Measurements from ENCODE around the gene PTMS. TPM values are rescaled to one million over a fixed set of nuclear protein-coding genes. Genes with fewer than 3 reads are reported as not detected.

The PTMS gene
- total and polyA plus RNA-seq, 2 of the 13 experiments (the other 11 are each of a cell fraction or from before 2014, with no cell fraction given), result 40.5 to 82.4 TPM

- TF ChIP-seq CHCHD3 (CRISPR knock-in tag; IDR thresholded peaks at IDR 0.05) (no peak), ZNF329 (CRISPR knock-in tag; IDR thresholded peaks at IDR 0.05; ENCODE audit: low read depth) (0 out of 2 replicates have a peak, but pooled peaks have one; percentile 67), PAXIP1 (CRISPR knock-in tag; conservative IDR thresholded peaks at IDR 0.05) (peak; percentile 50; the same call in 1 of the 2 replicates), U2AF2 (IDR thresholded peaks at IDR 0.05; ENCODE audit: low read depth, low read length) (no peak), ZNF333 (CRISPR knock-in tag; IDR thresholded peaks at IDR 0.05; ENCODE audit: borderline replicate concordance) (peak; percentile 87), ZC3H13 (CRISPR knock-in tag; IDR thresholded peaks at IDR 0.05) (no peak; the same call in 1 of the 2 replicates), MTF2 (CRISPR knock-in tag; IDR thresholded peaks at IDR 0.05; ENCODE audit: borderline replicate concordance) (peak; percentile 36; the same call in 1 of the 2 replicates), ZBTB8A (CRISPR knock-in tag; IDR thresholded peaks at IDR 0.05; ENCODE audit: borderline replicate concordance, low read depth) (peak; percentile 46; the same call in 1 of the 2 replicates), ZNF350 (CRISPR knock-in tag; IDR thresholded peaks at IDR 0.05; ENCODE audit: borderline replicate concordance, low read depth) (peak; percentile 90), PHB2 (IDR thresholded peaks at IDR 0.05; ENCODE audit: partially characterized antibody) (no peak), SP5 (CRISPR knock-in tag; IDR thresholded peaks at IDR 0.05; ENCODE audit: borderline replicate concordance, low read depth) (peak; percentile 68; the same call in 1 of the 2 replicates), RBFOX2 (IDR thresholded peaks at IDR 0.05; ENCODE audit: low read depth, low read length) (peak; percentile 97), CBX2 (IDR thresholded peaks at IDR 0.05; ENCODE audit: low read depth, low read length) (no peak), CBX2 (CRISPR knock-in tag; IDR thresholded peaks at IDR 0.05; ENCODE audit: low read depth) (no peak), ZNF235 (CRISPR knock-in tag; IDR thresholded peaks at IDR 0.05; ENCODE audit: borderline replicate concordance) (peak; percentile 59; the same call in 1 of the 2 replicates), ZFP41 (CRISPR knock-in tag; IDR thresholded peaks at IDR 0.05; ENCODE audit: borderline replicate concordance) (peak; percentile 78; the same call in 1 of the 2 replicates), ATF7-NPFF (CRISPR knock-in tag; IDR thresholded peaks at IDR 0.05; ENCODE audit: low read depth) (peak; percentile 74), PLSCR1 (CRISPR knock-in tag; IDR thresholded peaks at IDR 0.05; ENCODE audit: borderline replicate concordance) (no peak)
- TF ChIP-seq, protein P1, sequence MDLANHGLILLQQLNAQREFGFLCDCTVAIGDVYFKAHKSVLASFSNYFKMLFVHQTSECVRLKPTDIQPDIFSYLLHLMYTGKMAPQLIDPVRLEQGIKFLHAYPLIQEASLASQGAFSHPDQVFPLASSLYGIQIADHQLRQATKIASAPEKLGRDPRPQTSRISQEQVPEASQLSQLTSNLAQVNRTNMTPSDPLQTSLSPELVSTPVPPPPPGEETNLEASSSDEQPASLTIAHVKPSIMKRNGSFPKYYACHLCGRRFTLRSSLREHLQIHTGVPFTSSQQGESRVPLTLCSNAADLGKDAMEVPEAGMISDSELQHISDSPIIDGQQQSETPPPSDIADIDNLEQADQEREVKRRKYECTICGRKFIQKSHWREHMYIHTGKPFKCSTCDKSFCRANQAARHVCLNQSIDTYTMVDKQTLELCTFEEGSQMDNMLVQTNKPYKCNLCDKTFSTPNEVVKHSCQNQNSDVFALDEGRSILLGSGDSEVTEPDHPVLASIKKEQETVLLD (CRISPR knock-in tag; IDR thresholded peaks at IDR 0.05; ENCODE audit: low read depth), result peak; percentile 31; the same call in 1 of the 2 replicates
- TF ChIP-seq, protein P2, sequence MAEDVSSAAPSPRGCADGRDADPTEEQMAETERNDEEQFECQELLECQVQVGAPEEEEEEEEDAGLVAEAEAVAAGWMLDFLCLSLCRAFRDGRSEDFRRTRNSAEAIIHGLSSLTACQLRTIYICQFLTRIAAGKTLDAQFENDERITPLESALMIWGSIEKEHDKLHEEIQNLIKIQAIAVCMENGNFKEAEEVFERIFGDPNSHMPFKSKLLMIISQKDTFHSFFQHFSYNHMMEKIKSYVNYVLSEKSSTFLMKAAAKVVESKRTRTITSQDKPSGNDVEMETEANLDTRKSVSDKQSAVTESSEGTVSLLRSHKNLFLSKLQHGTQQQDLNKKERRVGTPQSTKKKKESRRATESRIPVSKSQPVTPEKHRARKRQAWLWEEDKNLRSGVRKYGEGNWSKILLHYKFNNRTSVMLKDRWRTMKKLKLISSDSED (CRISPR knock-in tag; IDR thresholded peaks at IDR 0.05), result no peak; the same call in 1 of the 2 replicates
Observed at GRCh38 chr12:6752921-6753771, 13.0 kb upstream of the PTMS start, which contains the start of gene MLF2 (continued).

Data from HepG2 (cell line).